GM21381 (cell line): ENCODE measurements around the gene LRRC47.

Experiments used
- ATAC-seq: cut with Tn5 transposase; IDR thresholded peaks from one replicate; pipeline ENCODE4 v1.9.1; 2021; ENCODE audit warnings: mild to moderate bottlenecking, moderate library complexity; ENCODE audit not compliant: unreplicated experiment

Gene LRRC47

DNA sequence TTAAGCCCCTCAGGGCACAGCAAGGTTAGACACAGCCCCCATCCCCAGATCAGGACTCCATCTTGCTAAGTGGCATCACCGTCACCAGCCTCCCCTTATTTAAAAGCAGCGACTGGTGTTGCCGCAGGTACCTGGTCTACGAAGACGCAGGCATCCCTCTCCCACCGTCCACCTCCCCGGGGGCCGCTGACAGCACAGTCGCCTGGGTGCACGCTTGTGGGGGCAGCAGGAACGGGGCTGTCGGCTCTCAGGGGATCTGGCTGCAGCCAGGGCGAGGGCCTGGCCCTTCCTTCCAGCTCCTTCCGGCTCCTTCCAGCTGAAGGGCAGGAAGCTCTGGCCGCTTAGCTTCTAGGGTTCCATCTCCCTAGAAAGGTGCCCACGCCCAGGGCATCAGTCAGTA, 61.7 kb downstream of the LRRC47 start:
- ATAC-seq: no peak

DNA sequence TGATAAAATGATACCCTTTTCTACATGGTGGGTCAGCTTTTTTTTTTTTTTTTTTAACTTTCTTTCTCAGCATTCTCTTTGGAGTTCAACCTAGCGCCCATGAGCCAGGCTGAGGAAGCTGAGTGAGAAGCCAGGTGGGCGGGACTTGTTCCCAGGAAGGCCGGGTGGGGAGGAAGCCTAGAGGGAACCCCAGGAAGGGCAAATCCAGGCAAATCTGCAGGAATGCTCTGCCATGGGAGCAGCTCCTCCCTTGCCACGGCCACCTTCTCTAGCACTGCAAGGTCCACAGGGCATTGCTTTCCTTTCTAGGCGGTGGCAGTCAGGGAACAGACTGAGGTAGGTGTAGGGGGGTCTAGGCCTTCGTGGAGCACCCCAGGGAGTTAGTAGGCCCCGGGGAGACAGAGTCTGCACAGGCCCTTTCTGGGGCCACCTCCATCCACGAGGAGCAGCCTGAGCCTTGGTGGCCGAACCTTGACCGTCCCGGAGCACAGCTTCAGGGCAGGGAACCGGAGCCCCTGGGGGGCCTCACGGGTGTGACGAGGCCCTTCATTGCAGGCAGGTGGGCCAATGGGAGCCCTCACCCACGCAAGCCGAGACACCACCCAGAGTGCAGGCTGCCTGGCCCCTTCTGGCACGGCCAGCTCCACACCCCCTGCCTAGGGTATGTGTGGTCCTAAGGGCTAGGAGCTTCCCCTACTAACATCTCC, 62.3 kb downstream of the LRRC47 start:
- ATAC-seq: no peak

- ATAC-seq: no peak
These were observed 63.0 kb downstream of the LRRC47 start for GRCh38 chr1:3733094-3733882.

DNA sequence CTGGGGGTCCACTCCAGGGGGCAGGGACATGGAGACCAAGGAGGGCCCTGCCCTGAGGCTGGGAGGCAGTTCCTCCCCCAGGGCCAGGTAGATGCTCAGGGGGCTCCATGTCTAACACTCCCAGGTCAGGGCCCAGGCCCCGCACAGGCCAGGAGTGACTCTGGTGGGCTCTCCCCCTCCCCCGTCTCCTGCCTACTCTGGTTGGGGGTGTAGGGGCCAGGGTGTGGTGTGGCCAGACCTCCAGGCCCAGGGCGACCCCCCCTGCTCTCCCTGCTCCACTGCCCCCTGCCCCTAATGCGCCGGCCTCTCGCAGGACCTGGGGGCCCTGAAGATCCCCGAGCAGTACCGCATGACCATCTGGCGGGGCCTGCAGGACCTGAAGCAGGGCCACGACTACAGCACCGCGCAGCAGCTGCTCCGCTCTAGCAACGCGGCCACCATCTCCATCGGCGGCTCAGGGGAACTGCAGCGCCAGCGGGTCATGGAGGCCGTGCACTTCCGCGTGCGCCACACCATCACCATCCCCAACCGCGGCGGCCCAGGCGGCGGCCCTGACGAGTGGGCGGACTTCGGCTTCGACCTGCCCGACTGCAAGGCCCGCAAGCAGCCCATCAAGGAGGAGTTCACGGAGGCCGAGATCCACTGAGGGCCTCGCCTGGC, 63.7 kb downstream of the LRRC47 start:
- ATAC-seq: no peak

DNA sequence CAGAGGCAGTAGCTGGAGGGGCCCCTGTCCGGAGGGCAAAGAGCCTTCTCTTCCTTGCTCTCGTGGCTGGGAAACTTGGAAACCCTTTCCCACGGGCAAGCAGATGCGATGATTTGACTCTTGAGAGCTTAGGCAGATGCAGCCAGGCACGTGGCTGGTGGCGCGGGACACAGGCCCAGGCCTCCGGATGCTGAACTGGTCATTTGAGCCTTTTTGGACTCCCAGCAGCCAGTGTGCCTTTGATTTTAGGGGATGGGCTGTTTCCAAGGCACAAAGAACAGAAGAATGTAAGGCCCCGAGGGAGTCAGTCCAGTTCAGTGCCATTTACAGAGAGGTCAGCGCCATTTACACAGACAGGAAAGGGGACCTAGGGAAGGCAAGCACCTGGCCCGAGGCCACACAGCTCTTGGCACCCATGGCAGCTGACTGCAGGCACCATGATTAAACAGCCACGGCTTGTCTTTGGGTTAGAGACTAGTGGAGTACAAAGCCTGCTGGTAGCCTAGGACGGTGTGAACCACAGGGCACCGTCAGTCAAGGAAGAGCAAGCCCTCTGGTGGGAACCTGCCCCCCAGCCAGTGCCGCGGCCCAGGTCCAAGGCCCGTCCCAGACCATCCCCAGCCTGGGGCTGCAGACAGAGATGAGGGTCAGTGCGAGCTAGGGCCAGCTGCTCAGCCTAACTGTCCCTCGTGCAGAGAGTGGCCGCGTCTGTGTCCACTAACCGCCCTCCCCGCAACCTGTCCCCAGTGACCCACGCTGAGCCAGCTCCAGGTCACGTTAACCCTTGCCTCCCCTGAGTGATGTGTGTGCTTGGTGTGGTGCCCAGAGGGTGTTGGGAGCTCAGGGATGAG, 64.5 kb downstream of the LRRC47 start:
- no peak for ATAC-seq

DNA sequence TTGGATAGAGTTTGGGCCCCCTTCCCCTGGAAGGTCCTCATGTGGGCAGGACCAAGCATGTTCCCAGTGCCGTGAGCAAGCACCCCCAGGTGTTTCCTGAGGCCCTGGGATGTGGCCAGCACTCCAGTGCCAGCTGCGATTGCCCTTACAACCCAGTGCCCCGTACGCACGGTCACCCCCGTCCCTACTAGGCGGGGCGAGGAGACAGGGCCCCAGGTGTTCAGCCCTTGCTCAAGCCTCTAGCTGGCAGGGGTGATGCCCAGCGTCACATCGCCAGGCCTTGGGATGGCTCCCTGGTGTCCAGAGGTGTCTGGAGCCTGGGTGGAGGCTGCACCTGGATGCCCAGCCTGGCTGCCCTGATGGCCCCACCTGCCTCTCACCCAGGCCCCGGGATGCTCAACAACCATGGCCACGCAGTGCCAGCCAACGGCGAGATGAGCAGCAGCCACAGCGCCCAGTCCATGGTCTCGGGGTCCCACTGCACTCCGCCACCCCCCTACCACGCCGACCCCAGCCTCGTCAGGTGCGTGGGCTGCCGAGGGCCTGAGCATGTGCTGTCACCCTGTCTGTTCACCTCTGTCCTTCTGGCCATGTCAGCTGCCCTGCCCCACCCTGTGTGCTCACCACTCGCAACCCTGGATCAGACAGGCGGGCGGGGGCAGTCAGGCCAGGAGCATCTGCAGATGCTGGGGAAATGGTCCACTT, 65.6 kb downstream of the LRRC47 start:
- ATAC-seq: no peak

DNA sequence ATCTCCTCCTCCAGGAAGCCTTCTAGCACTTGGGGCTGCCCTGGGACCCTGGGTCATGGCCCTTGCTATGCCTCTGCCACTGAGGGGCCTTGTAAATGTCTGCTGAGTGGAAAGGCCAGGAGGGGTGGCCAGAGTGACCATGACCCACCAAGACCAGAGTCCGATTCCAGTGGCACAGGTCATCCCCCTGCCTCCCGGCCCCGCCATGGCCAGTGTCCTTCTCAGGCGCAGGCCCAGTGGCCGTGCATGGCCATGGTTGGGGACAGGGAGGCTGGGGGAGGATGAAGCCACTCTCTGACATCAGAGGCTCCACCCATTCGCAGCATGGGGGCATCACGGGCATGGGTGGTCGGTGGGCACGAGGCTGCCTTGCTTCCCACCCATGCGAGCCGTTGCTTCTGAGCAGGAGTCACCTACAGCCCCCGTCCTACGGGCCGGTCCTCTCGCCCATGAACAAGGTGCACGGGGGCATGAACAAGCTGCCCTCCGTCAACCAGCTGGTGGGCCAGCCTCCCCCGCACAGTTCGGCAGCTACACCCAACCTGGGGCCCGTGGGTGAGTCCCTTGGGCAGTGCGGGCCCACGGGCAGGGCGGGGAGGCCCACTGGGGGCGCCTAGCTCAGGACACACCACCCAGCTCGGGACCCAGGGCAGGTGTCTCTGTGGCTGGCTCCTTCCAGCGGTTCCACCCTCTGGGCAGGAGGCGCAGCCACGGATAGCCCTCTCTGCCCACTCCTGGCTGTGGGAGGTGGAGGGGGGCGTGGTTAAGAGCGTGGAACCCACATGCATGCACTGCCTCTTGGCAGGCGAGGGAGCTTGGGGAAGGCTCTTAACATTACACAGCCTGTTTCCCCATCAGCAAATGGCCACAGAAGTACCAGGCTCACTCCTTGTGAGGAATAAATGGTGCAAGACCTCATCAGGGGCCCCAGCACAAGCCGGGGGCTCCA, 66.4 kb downstream of the LRRC47 start:
- ATAC-seq: no peak
